ENCODE data around the gene PADI1. TPM values are rescaled to one million over a fixed set of nuclear protein-coding genes. Genes with fewer than 3 reads are reported as not detected.

Gene PADI1
- polyA plus RNA-seq, 1 donor from 2014 or later, result 0.66 TPM

DNA sequence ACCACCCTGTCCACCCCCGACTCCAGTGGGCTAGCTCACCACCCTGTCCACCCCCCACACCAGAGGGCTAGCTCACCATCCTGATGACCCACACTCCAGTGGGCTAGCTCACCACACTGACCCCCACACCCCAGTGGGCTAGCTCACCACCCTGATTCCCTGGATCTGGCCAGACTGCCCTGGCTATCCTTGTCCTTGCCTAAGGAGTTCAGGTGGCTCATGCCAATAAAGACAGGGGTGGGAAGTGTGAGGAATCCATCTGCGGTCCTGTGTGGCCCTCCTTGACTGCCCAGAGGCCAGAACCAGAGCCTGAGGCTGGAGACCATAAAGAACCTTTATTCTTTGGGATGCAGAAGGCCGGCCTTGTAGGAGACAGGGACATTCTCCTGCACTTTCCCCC lies 3.6 kb downstream of the PADI1 start:
- H3K36me3 ChIP-seq (ENCODE audit: insufficient read depth, low read length), result no peaks in the 10 kb centered on the region
- H2AFZ ChIP-seq (ENCODE audit: low read depth, low read length), result no peak overlapping the region
- H3K27me3 ChIP-seq (ENCODE audit: insufficient read depth, low read depth, low read length), result no peaks in the 10 kb centered on the region
- H3K4me3 ChIP-seq (ENCODE audit: low read length), result no peak overlapping the region
- H4K20me1 ChIP-seq (ENCODE audit: insufficient read depth), result no peaks in the 10 kb centered on the region
- H3F3A ChIP-seq (ENCODE audit: insufficient read depth, low read length, poor library complexity, severe bottlenecking), result no peaks in the 10 kb centered on the region
- TF ChIP-seq TAF1 (IDR thresholded peaks at IDR 0.05; ENCODE audit: low read depth) (no peak), SMC3 (conservative IDR thresholded peaks at IDR 0.05; ENCODE audit: poor library complexity) (no peak), EP300 (conservative IDR thresholded peaks at IDR 0.05; ENCODE audit: poor library complexity, severe bottlenecking) (no peak), CTCF (IDR thresholded peaks at IDR 0.05; ENCODE audit: poor library complexity, severe bottlenecking) (no peak), MXI1 (conservative IDR thresholded peaks at IDR 0.05; ENCODE audit: poor library complexity, severe bottlenecking) (no peak), POLR2AphosphoS5 (IDR thresholded peaks at IDR 0.05) (no peak), RAD21 (conservative IDR thresholded peaks at IDR 0.05) (no peak), EZH2 (IDR thresholded peaks at IDR 0.05; ENCODE audit: borderline replicate concordance, insufficient read depth, low read length, poor library complexity, severe bottlenecking) (no peak), REST (IDR thresholded peaks at IDR 0.05; ENCODE audit: borderline replicate concordance) (no peak)
- no peak overlapping the region for H3K4me2 ChIP-seq (ENCODE audit: low read length)
- H3K9me2 ChIP-seq (ENCODE audit: insufficient read depth, low read length), result no peaks in the 10 kb centered on the region
- no peaks in the 10 kb centered on the region for H3K79me2 ChIP-seq (replicated peaks; ENCODE audit: insufficient read depth, low read length)
- H3K27ac ChIP-seq (ENCODE audit: low read length), result no peak overlapping the region
- H3K9ac ChIP-seq (ENCODE audit: low read length), result no peak overlapping the region
- no peaks in the 10 kb centered on the region for H3K9me3 ChIP-seq (ENCODE audit: low read length)

DNA sequence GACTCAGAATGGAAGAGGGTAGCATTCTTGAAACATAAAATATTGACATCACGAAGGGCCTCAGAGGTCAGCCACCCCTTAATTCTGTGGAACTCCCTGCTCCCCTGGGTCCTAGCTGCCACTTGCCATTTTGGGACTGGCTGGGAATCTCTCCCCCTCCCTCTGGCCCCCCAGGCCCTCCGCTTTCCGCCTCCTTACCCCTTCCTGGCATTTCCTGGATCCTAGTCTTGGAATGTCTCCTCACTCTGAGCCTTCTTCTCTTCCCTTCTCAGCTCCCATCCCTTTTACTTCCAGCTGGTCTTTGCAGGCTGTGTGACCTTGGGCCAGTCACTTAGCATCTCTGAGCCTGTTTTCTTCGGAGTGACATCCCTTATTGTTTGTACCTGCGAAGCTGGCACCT lies 4.5 kb downstream of the PADI1 start:
- no peaks in the 10 kb centered on the region for H3K9me3 ChIP-seq (ENCODE audit: low read length)
- H2AFZ ChIP-seq (ENCODE audit: low read depth, low read length), result no peak overlapping the region
- H3K36me3 ChIP-seq (ENCODE audit: insufficient read depth, low read length), result no peaks in the 10 kb centered on the region
- H3K4me2 ChIP-seq (ENCODE audit: low read length), result no peak overlapping the region
- no peak overlapping the region for H3K4me3 ChIP-seq (ENCODE audit: low read length)
- no peaks in the 10 kb centered on the region for H4K20me1 ChIP-seq (ENCODE audit: insufficient read depth)
- no peaks in the 10 kb centered on the region for H3K27me3 ChIP-seq (ENCODE audit: insufficient read depth, low read depth, low read length)
- H3K9ac ChIP-seq (ENCODE audit: low read length), result no peak overlapping the region
- no peaks in the 10 kb centered on the region for H3K79me2 ChIP-seq (replicated peaks; ENCODE audit: insufficient read depth, low read length)
- no peak overlapping the region for H3K27ac ChIP-seq (ENCODE audit: low read length)
- TF ChIP-seq EP300 (conservative IDR thresholded peaks at IDR 0.05; ENCODE audit: poor library complexity, severe bottlenecking) (no peak), SMC3 (conservative IDR thresholded peaks at IDR 0.05; ENCODE audit: poor library complexity) (no peak), CTCF (IDR thresholded peaks at IDR 0.05; ENCODE audit: poor library complexity, severe bottlenecking) (no peak), RAD21 (conservative IDR thresholded peaks at IDR 0.05) (no peak), POLR2AphosphoS5 (IDR thresholded peaks at IDR 0.05) (no peak), EZH2 (IDR thresholded peaks at IDR 0.05; ENCODE audit: borderline replicate concordance, insufficient read depth, low read length, poor library complexity, severe bottlenecking) (no peak), REST (IDR thresholded peaks at IDR 0.05; ENCODE audit: borderline replicate concordance) (no peak), TAF1 (IDR thresholded peaks at IDR 0.05; ENCODE audit: low read depth) (no peak), MXI1 (conservative IDR thresholded peaks at IDR 0.05; ENCODE audit: poor library complexity, severe bottlenecking) (no peak)
- H3K9me2 ChIP-seq (ENCODE audit: insufficient read depth, low read length), result no peaks in the 10 kb centered on the region
- H3F3A ChIP-seq (ENCODE audit: insufficient read depth, low read length, poor library complexity, severe bottlenecking), result no peaks in the 10 kb centered on the region

Data from neural cell (in vitro differentiated cells).